ENCODE measurements around the gene CFAP58.

CFAP58 gene

GRCh38 chr10:104353325-104354048 is at the start of gene CFAP58:
Gene CFAP58 (plus strand): TSS chr10:104353833. CDS start chr10:104353898, 65 bp downstream.
- DNase-seq, result peak; percentile 90 to 91

- DNase-seq, result no peak
These were observed 49.3 kb upstream of the CFAP58 start for GRCh38 chr10:104304356-104304745.

- DNase-seq, result no peak
These were observed 48.7 kb upstream of the CFAP58 start for GRCh38 chr10:104304927-104305326.

GRCh38 chr10:104306897-104307296 is 46.7 kb upstream of the CFAP58 start:
- no peak for DNase-seq

- no peak for DNase-seq
These were observed 45.8 kb upstream of the CFAP58 start for GRCh38 chr10:104307576-104308438.

GRCh38 chr10:104308439-104308903 is 45.2 kb upstream of the CFAP58 start:
- no peak for DNase-seq

- DNase-seq, result no peak
These were observed 43.4 kb upstream of the CFAP58 start for GRCh38 chr10:104309980-104310978.

GRCh38 chr10:104311184-104311720 is 42.4 kb upstream of the CFAP58 start:
- DNase-seq, result no peak

GRCh38 chr10:104314591-104315485 is 38.8 kb upstream of the CFAP58 start:
- DNase-seq, result no peak

- DNase-seq, result no peak
These were observed 38.1 kb upstream of the CFAP58 start for GRCh38 chr10:104315486-104315921.

GRCh38 chr10:104316321-104317099 is 37.1 kb upstream of the CFAP58 start:
- DNase-seq, result no peak

- DNase-seq, result no peak
These were observed 36.3 kb upstream of the CFAP58 start for GRCh38 chr10:104317269-104317710.

GRCh38 chr10:104317726-104318299 is 35.8 kb upstream of the CFAP58 start:
- DNase-seq, result no peak

GRCh38 chr10:104318326-104318725 is 35.3 kb upstream of the CFAP58 start:
- no peak for DNase-seq

GRCh38 chr10:104318810-104319741 is 34.6 kb upstream of the CFAP58 start:
- no peak for DNase-seq

GRCh38 chr10:104321226-104321625 is 32.4 kb upstream of the CFAP58 start:
- DNase-seq, result no peak

- no peak for DNase-seq
These were observed 31.8 kb upstream of the CFAP58 start for GRCh38 chr10:104321725-104322415.

- DNase-seq, result no peak
These were observed 31.2 kb upstream of the CFAP58 start for GRCh38 chr10:104322416-104322782.

Measured in activated CD4-positive, alpha-beta T cell treated with anti-CD3 and anti-CD28 coated beads, Interleukin-2, amount 50 U/mL, for 4 hours (primary cell).